Stomach (tissue), 4 donors: ENCODE results near the gene CCDC88C.

Source experiments
- CTCF ChIP-seq, 7 experiments: fragments of 450-650 bp in 4 of 7; fragments of 200-600 bp in 3 of 7; sonication (generic) in 3 of 7; IDR thresholded peaks; one replicate each; pipeline ENCODE4 v1.5.1; 2016 to 2019; ENCODE audit warnings: antibody characterized with exemption in 7 of 7, control low read depth in 2 of 7, mild to moderate bottlenecking in 1 of 7
- POLR2AphosphoS5 ChIP-seq, 3 donors: sonication (generic); formaldehyde crosslinking; IDR thresholded peaks; one replicate each; pipeline ENCODE4 v1.6.1; 2016; ENCODE audit warnings: antibody characterized with exemption in 3 of 3

GRCh38 chr14:91417983-91418386, 365 bp upstream of the CCDC88C start:
- no peak for TF ChIP-seq CTCF (IDR thresholded peaks at IDR 0.05)
- peak in 1 of 3 donors; percentile 8 for TF ChIP-seq POLR2AphosphoS5 (IDR thresholded peaks at IDR 0.05)
